ENCODE measurements around the gene AGAP1.

Gene AGAP1

GRCh38 chr2:235573331-235574221 is 79.7 kb downstream of the AGAP1 start:
- DNase-seq = no peak

GRCh38 chr2:235575431-235575830 is 81.6 kb downstream of the AGAP1 start:
- DNase-seq = no peak

GRCh38 chr2:235575904-235576303 is 82.1 kb downstream of the AGAP1 start:
- DNase-seq = no peak

GRCh38 chr2:235576337-235576910 is 82.6 kb downstream of the AGAP1 start:
- no peak for DNase-seq

- DNase-seq = no peak
Observed at GRCh38 chr2:235577404-235578330, 83.8 kb downstream of the AGAP1 start.

GRCh38 chr2:235579128-235579527 is 85.3 kb downstream of the AGAP1 start:
- no peak for DNase-seq

- DNase-seq = no peak
Observed at GRCh38 chr2:235580426-235581157, 86.7 kb downstream of the AGAP1 start.

GRCh38 chr2:235582081-235582686 is 88.3 kb downstream of the AGAP1 start:
- no peak for DNase-seq

GRCh38 chr2:235582729-235583128 is 88.9 kb downstream of the AGAP1 start:
- no peak for DNase-seq

- DNase-seq = no peak
Observed at GRCh38 chr2:235583144-235583543, 89.3 kb downstream of the AGAP1 start.

GRCh38 chr2:235583925-235584637 is 90.2 kb downstream of the AGAP1 start:
- no peak for DNase-seq

GRCh38 chr2:235584638-235585007 is 90.8 kb downstream of the AGAP1 start:
- DNase-seq = no peak

- DNase-seq = no peak
Observed at GRCh38 chr2:235587202-235587601, 93.4 kb downstream of the AGAP1 start.

- no peak for DNase-seq
Observed at GRCh38 chr2:235588750-235589149, 94.9 kb downstream of the AGAP1 start.

GRCh38 chr2:235591231-235591730 is 97.4 kb downstream of the AGAP1 start:
- DNase-seq = no peak

- DNase-seq = no peak
Observed at GRCh38 chr2:235591921-235592320, 98.1 kb downstream of the AGAP1 start.

GRCh38 chr2:235592430-235592829 is 98.6 kb downstream of the AGAP1 start:
- no peak for DNase-seq

GRCh38 chr2:235592836-235593235 is 99.0 kb downstream of the AGAP1 start:
- DNase-seq = no peak

GRCh38 chr2:235594041-235594440 is 100.2 kb downstream of the AGAP1 start:
- peak in 1 of 6 experiments; percentile 1 for DNase-seq

GRCh38 chr2:235594964-235595363 is 101.1 kb downstream of the AGAP1 start:
- DNase-seq = no peak

- no peak for DNase-seq
Observed at GRCh38 chr2:235595422-235596010, 101.7 kb downstream of the AGAP1 start.

Measured in stimulated activated naive CD4-positive, alpha-beta T cell (primary cell).